ENCODE data around the gene EMC1. TPM values are rescaled to one million over a fixed set of nuclear protein-coding genes. Genes with fewer than 3 reads are reported as not detected.
A peak's percentile ranks its signal among the peaks of the same experiment; 100 is the strongest.
"Not testable (repeated sequence)": the region's sequence is repeated elsewhere in the genome, so short reads cannot be mapped to it uniquely, and the experiment has no call there.

Gene EMC1
- total RNA-seq, 4 donors from 2014 or later = 32.8 to 54.1 (median 43.0) TPM

DNA sequence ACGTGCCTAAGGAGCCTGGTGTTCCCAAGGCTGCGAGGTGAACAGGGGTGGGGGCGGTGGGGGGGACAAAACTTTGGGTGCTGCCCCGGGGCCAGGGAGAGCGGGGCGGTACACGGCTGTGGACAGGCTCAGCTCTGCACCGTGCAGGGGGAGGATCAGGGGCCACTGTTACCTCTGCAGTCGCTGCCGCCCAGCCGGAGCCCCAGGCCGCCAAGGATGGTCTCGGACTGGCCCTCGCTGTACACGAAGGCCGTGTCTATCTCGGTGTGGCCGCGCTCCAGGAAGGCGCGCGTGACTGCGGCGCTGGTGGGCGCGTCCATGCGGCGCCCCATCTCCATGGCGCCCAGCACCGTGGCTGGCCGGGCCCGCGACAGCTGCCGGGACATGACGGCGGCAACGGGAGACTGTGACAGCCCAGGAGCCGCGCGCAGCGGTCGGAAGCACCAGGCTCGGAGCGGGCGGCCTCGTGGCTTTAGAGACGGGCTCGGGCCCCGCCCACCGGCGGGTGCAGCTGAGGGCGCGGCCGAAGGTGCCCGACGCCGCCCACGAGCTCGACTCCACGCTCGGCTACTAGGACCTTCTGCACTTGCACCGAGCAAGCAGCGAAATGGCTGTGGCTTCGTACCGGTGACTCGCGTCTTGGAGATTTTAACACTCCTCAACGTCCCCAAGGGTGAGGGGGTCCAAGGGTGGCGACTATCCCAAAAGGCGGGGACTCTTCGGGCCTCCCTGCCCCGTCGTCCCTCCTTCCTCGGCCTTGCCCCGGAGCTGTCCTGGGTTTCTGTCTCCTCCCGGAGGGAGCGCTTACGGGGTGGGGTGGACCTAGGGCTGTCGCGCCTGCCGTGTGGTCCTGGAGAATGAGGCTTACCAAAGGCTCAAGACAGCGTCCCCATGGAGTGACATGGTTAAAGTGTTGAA lies 37.3 kb upstream of the EMC1 start, which contains the start of gene AKR7A3:
AKR7A3 (minus strand) TSS at position 447 of the 918 bp plus-strand sequence; CDS start at position 386, 61 bp downstream.
- peak; percentile 69 to 71 for DNase-seq
- H3K27ac ChIP-seq; H3K9me3 ChIP-seq; intact Hi-C loops (cut with DNase I); H3K27me3 ChIP-seq; H3K36me3 ChIP-seq: not testable (repeated sequence)
- Histone ChIP-seq H3K4me3 (replicated peaks in 1 of 3) (peak within 1 kb of the TSS in 2 of 3 donors; percentile 27 to 36), H3K4me1 (peaks cover 9 to 11% of the 10 kb centered on the region in 2 donors)
- 25 to 42% methylated on average over 18 to 38 of the region's 82 CpGs for WGBS, 2 donors
- peak in 1 of 2 donors; percentile 32 for TF ChIP-seq POLR2A (IDR thresholded peaks at IDR 0.05)

GRCh38 chr1:19287436-19288185 lies 36.3 kb upstream of the EMC1 start:
- Histone ChIP-seq H3K36me3 (no peaks in the 10 kb centered on the region), H3K4me1 (peaks cover 9 to 11% of the 10 kb centered on the region in 2 donors), H3K27me3 (no peaks in the 10 kb centered on the region), H3K4me3 (replicated peaks in 1 of 3) (no peak overlapping the region), H3K9me3 (no peaks in the 10 kb centered on the region), H3K27ac (no peak overlapping the region)
- WGBS, 2 donors = 95% methylated on average over 13 of the region's 13 CpGs
- TF ChIP-seq POLR2A (IDR thresholded peaks at IDR 0.05) (no peak), CTCF (IDR thresholded peaks at IDR 0.05) (no peak)
- intact Hi-C loops (cut with DNase I) = no loop called here
- DNase-seq = no peak

DNA sequence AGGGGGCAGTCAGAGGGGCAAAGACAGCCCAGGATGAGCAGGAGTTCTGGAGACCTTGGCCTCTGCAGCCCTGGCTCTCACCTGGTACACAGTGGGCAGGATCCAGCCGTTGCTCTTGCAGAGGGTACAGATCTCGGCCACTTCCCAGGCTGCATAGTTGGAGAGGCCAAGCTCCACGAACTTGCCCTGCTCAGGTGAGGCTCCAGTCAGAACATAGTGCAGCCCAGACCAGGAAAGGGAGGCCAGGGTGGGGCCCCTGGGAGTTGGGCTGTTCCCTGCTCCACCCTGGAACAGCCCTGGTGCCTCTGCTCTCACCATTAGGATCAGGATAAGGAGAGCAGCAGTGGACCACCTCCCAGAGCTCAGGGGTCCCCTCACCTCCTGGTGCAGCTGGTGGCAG lies 34.5 kb upstream of the EMC1 start:
- intact Hi-C loops (cut with DNase I); H3K4me3 ChIP-seq (replicated peaks in 1 of 3); H3K36me3 ChIP-seq; DNase-seq; H3K27me3 ChIP-seq; H3K27ac ChIP-seq; H3K9me3 ChIP-seq: not testable (repeated sequence)
- peaks cover 9 to 11% of the 10 kb centered on the region in 2 donors for H3K4me1 ChIP-seq
- WGBS, 2 donors = 84% methylated on average over 3 of the region's 3 CpGs; no CpG with 5 or more reads in 1 of the 2 donors

- peaks cover 9 to 11% of the 10 kb centered on the region in 2 donors for H3K4me1 ChIP-seq
- 97% methylated on average over 3 of the region's 3 CpGs for WGBS, 2 donors
- H3K27ac ChIP-seq; H3K27me3 ChIP-seq; H3K9me3 ChIP-seq; H3K4me3 ChIP-seq (replicated peaks in 1 of 3); H3K36me3 ChIP-seq; DNase-seq; intact Hi-C loops (cut with DNase I): not testable (repeated sequence)
These were observed 34.0 kb upstream of the EMC1 start for GRCh38 chr1:19285366-19285765.

DNA sequence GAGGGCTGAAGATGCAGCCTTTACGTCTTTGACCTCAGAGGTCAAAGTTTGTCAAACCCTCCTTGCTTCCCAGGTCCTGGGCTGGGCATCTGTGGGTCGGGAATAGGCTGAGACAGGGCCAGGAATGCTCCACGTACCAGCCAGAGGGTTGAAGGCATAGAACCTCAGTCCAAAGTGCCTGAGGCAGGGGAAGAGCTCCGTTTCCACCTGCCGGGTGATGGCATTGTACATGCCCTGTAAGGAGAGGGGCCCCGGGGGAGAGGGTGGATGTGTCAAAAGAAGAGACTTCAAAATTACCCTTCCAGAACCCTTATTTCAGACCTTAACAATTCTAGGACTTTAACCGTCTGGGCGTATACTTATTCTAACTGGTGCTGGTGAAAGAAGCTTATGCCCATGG lies 33.6 kb upstream of the EMC1 start:
- TF ChIP-seq POLR2A (IDR thresholded peaks at IDR 0.05) (no peak), CTCF (IDR thresholded peaks at IDR 0.05) (no peak)
- WGBS, 2 donors = 90% methylated on average over 7 to 8 of the region's 8 CpGs
- no peak for DNase-seq
- H3K27ac ChIP-seq = no peak overlapping the region
- H3K4me1 ChIP-seq = peaks cover 9 to 11% of the 10 kb centered on the region in 2 donors
- no peaks in the 10 kb centered on the region for H3K36me3 ChIP-seq
- intact Hi-C loops (cut with DNase I) = no loop called here
- H3K9me3 ChIP-seq = no peaks in the 10 kb centered on the region
- H3K4me3 ChIP-seq (replicated peaks in 1 of 3) = no peak overlapping the region
- no peaks in the 10 kb centered on the region for H3K27me3 ChIP-seq

- intact Hi-C loops (cut with DNase I) = no loop called here
- Histone ChIP-seq H3K4me1 (peaks cover 1% of the 10 kb centered on the region in 2 donors), H3K36me3 (no peaks in the 10 kb centered on the region), H3K27ac (no peak overlapping the region), H3K27me3 (no peaks in the 10 kb centered on the region), H3K4me3 (replicated peaks in 1 of 3) (no peak overlapping the region), H3K9me3 (no peaks in the 10 kb centered on the region)
- 94 to 95% methylated on average over 9 of the region's 9 CpGs for WGBS, 2 donors
- no peak for DNase-seq
- TF ChIP-seq POLR2A (IDR thresholded peaks at IDR 0.05) = no peak
- TF ChIP-seq CTCF (IDR thresholded peaks at IDR 0.05) = no peak
These were observed 32.6 kb upstream of the EMC1 start for GRCh38 chr1:19283891-19284290.

Data from thyroid gland (tissue), 4 donors.